HG02678 (cell line): ENCODE measurements around the gene SHC3.

ENCODE experiments used
- ATAC-seq: cut with Tn5 transposase; IDR thresholded peaks from one replicate; pipeline ENCODE4 v1.9.1; 2021; ENCODE audit warnings: mild to moderate bottlenecking, moderate library complexity; ENCODE audit not compliant: unreplicated experiment

The SHC3 gene

DNA sequence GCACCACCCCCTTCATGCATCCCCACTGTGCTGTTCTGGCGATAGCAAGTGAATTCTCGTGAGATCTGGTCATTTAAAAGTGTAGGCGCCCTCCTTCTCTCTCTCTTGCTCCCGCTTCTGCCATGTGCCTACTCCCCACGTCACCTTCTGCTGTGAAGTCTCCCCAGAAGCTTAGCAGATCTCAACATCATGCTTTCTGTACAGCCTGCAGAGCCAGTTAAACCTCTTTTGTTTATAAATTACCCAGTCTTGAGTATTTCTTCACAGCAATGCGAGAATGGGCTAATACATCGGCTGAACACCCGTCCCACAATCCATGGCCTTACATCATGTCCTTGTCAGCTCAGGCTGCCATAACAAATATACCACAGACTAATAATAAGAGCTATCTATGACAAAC, 17.4 kb downstream of the SHC3 start:
- ATAC-seq, result no peak

DNA sequence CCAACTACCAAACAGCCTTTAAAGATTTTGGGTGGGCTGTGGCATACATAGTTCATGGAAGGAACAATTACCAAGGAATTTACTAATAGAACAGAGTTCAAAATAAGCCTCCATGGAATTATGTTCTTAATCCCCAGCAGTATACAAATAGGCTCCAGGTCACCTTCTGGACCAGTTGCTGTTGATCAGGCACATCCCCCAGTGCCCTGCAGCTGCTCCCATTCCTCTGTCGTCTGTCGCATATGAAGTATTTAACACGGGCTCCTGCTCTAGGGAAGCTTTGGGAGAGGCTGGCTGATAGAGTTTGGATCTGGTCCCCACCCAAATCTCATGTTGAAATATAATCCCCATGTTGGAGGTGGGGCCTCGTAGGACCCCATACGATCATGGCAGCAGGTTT, 17.8 kb downstream of the SHC3 start:
- ATAC-seq, result no peak

DNA sequence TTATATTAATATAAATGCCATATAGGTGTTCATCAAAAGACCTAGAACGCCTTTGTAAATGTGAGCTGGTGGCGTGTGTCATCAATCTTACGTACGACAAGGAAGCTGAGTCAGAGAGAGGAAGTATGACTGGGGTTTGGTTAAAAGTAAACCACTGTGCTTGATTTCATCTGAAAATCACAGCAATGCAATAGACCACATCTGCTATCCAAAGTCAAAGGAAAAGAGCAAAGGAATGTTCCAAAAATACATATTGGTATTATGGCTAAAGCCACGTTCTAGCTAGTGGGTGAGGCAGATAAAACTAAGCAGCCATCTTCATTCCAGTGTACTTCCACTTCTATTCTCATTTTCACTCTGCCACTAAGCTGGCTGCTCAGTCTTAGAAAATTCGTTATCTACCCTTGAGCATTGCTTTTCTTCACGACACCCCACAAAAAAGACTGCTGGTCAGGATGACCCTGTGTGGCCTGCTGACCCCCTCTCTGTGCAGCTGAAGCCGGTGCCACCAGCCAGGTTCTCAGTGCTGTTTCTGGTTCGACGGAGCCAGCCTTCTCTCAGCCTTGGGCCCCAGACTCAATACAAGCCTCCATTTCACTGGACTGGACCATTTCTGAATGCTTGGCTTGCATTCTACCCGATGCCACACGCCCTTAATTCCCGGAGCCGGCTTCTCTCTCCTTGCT, 23.8 kb downstream of the SHC3 start:
- ATAC-seq, result no peak

DNA sequence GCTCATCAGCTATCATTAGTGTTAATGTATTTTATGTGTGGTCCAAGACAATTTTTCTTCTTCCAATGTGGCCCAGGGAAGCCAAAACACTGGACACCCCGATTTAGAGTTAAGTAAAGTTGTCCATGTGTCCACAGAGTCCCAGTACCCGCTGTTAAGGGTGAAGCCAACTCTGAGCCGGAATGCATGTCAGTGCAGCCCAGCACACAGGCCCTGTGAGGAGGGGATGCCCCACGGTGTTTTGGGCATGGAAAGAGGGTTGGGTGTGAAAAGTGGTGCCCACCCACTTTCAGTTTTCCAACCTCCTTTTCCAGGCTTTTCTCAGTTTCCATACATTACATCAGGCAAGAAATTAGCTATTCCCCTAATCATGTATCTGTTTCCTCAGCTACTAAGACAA, 24.4 kb downstream of the SHC3 start:
- no peak for ATAC-seq

DNA sequence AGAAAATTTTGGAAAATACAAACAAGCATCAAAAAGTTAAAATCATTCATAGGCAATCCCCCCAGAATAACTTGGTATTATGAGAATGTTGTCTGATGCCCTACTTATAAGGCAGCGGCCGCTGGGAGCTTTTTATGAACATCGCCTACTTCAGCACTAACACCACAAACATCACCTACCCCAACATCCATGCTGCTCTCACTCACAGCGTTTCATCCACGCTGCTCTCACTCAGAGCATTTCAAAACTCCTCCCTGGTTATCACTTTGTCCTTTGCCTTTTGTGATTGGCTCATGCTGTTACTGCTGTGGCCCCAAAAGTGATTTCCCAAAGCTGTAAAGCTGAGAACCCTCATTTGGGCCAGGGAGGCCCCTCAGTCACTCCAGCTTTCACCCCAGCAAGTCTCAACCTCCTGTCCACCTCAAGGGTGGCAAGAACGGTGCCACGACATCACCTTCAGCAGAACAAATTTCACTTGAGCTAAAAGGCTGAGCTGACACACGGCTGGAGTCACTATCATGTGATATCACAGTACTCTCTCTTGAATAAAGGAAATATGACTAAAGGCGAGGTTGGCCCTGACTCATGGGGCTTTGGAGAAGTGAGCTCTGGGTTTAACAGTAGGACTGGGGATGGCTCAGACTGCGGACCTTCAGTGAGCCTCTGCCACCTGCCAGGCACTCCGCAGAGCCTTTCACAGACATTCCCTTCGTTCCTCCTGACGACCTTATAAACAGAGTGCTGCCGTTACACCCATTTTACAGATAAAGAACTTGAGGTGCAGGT, 25.2 kb downstream of the SHC3 start:
- ATAC-seq, result no peak

DNA sequence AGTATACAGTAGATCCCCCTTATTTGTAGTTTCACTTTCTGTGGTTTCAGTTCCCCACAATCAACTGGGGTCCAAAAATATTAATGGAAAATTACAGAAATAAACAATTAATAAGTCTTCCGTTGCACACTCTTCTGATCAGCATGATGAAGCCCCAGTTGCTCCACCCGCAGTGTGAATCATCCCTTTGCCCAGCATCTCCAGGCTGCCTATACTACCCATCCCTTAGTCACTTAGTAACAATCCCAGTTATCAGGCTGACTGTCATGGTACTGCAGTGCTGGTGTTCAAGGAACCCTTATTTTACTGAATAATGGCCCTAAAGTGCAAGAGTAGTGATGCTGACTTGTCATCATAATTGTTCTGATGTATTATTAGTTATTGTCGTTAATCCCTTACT, 28.9 kb downstream of the SHC3 start:
- ATAC-seq, result no peak

DNA sequence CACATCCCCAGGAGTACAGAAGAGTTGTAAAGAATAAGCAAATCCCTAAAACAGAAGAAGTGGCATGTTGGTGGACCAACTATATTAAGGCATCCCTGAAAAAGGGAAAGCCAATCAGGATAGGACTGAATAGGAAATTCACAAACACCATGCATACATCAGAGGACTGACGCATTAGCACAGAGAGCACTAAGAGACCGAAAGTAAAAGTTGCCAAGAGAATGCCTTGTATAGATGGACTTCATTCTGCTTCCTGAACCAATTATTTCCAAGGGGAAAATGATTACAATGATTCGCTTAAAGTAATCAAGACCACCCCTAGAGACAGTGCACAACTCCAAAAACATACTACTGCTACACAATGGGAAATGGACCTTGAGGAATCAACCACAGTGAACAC, 33.5 kb downstream of the SHC3 start:
- ATAC-seq, result no peak

DNA sequence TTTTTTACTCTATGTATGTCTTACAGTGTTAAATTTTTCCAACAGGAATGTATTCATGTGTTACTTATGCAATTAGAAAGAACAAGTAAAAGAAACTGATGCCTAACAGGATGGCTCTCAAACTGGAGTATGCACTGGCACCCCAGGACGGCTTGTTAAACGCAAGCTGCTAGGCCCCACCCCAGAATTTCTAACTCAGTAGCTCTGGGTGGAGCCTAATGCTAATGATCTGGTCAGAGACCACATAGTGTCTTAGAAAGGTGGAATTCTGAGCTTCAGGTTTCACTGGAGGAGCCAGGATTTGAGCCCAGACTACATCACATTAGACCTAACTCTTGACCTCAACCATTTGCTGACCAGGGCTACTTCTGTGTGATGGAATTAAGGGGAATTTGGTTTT, 34.4 kb downstream of the SHC3 start:
- ATAC-seq, result no peak

DNA sequence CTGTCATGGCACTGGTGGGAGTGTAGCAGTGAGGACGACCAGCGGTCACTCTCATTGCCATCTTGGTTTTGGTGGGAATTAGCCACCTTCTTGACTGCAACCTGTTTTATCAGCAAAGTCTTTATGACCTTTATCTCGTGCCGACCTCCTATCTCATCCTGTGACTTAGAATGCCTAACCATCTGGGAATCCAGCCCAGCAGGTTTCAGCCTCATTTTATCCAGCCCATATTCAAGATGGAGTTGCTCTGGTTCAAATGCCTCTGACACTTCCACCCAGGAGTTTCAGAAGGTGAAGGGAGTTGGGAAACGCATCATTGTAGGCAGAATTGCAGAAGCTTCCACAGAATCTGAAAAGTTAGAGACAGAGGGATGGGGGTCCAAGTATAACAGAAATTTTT, 35.4 kb downstream of the SHC3 start:
- ATAC-seq, result no peak

DNA sequence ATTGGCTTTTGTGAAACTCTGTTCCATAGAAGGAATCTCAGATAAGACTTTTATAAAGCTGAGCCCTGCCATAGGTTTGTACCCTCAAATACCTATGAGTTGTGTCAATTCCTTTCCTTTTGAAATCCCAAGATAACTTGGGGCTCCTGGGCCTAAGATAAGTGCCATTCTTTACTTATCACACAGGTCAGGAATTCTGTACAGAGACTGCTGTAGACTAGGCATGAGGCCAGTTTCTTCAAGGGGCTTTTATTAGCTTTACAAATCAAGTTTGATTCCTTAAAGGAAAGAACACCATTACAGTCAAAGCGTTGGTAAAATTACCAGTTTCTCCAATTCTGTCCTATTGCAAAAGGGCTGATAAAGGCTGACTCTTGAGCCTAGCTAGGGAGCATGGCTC, 39.2 kb downstream of the SHC3 start:
- ATAC-seq, result no peak

DNA sequence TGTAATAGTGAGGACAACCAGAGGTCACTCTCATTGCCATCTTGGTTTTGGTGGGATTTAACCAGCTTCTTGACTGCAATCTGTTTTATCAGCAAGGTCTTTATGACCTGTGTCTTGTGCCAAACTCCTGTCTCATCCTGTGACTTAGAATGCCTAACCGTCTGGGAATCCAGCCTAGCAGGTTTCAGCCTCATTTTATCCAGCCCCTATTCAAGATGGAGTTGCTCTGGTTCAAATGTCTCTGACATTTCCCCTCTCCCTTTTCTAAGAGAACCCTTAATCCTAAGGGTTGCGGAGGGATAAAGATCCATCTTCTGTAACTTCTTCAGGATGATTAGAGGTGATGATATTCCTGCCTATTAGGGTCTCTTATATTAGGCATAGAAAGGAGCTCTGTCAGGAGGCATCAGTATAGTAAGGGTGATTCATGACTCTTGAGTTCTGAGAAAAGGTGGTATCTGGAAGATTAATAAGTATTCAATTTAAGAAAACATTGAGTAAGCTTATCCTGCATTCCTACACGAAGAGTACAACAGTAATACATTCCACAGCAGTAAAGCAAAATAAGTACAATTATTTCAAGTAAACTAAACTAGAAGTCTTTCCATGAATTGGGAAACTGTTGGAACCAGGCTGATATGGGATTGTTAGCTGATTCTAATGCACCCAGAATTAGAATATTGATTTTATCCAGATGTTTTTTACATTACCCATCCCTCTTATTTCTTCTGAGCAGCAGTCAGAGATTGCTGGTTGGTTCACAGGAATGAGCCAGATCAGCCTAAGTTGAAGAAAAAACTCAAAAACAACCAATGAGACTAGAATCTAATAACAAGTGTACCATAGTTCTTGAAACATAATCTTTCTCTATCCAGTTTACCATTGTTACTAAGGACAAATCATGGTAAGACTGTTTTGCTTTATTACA, 39.9 kb downstream of the SHC3 start:
- ATAC-seq, result no peak

DNA sequence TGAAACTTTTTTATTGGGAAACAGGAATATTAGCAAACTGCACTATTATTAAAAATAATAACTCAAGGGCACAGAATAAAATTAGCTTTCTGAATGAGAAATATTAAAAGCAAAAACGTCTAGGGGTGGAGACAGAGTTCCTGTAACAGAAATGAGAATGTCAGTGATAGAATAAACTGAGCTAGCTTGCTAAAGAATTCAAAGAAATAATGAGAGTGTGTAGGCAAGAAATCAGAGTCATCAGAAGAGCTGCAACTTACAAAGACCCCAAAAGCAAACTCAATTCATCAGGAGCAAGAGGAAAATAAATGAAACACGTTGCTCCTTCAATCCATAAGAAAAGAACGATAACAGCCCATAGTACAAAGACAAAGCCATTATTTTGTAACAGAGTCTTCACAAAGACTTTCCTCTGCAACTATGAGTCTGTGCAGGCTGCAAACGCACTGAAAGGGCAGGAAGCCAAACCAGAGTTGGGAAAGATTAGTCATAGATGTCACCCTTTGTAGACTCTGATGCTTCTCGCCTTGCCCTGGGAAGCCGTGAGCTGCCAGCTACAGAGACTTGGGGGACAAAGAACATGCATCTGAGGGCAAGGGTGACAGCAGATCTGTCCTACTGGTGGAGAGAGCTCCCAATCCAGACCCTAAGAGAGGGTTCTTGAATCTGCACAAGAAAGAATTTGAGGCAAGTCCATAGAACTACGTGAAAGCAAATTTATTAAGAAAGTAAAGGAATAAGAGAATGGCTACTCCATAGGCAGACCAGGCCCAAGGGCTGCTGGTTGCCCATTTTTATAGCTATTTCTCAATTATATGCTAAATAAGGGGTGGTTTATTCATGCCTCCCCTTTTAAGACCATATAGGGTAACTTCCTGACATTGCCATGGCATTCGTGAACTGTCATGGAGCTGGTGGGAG, 40.8 kb downstream of the SHC3 start:
- no peak for ATAC-seq

DNA sequence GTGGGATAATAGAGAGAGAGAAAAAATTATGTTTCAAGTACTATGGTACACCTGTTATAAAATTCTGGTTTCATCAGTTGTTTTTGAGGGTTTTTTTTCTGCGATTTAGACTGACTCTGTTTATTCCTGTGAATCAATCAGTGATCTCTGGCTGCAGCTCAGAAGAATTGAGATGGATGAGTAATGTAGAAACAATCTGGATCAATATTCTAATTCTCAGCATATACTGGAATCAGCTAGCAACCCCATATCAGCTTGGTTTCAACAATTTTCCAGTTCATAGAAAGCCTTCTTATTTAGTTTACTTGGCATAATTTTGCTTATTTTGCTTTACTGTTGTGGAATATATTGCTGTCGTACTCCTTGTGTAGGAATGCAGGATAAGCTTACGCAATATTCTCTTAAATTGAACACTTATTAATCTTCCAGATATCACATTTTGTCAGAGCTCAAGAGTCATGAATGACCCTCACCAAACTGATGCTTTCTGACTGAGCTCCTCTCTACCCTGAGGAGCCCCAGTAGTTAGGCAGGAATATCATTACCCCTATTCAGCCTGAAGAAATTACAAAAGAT, 42.9 kb downstream of the SHC3 start:
- no peak for ATAC-seq

DNA sequence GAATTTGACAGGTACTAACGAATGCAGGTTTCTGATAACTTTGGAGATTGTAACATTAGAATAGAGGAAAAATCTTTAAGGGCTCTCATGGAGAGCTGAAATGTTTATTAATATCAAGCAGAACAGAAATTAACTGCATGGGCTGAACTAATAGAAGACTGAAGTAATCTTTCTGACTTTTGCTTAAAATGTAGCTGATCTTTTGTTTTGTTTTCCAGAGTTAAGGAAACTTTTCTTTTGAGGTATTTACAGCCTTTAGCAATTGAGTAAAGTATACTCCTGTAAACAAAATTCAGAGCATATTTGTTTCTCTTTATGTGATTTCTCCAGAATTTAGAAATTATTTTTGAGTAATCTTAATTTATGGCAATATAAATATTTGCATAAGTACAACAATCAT, 43.9 kb downstream of the SHC3 start:
- no peak for ATAC-seq

DNA sequence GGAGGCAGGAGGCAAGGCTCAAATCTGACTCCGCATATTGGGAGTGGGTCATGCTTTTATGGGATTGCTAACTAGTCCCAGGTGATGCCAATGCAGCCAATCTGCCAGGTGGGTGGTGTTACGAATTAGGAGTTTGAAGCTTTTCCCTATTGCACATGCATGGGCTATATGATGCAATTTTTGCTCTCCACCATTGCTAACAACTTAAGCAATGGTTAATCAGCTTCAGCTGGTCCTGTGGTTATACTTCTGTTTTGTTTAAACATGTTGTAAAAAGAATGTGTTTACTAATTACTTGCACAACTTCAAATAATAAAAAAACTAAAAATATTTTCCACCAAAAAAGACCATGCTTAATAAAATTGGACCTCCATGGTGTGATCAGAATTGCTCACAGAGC, 55.7 kb downstream of the SHC3 start:
- ATAC-seq, result no peak

DNA sequence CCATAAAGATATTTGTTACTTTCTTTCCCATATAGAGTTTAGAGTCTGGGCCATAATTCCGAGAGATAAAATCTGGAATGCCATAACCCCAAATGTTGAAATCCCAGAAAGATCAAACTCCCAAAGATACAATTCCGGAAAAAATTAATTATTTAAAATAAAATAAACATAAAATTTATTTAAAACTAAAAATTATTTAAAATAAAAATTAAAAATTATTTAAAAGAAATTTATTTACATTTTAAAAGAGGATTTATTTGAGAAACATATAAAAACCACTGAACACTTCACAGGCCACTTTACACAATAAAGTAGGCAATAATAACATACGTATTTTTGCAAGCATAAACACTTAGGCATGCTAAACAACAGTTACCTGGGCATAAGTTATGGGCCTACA, 57.9 kb downstream of the SHC3 start:
- ATAC-seq, result no peak

DNA sequence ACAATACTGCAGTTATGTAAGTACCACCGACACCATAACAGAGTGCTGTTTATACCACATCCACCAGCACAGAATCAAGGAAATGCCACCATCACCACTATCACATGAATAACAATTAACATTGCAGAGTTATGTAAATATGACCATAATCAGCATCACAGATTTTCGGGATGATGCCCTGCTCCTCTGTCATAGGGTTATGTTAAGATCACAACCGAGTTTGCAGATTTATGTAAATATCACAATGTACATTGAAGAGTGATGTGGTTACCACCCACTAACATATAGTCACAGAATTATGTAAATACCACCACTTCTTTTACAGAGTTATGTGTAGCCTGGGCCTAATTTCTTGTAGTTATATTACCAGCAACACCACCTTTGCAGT, 61.8 kb downstream of the SHC3 start:
- ATAC-seq, result no peak

DNA sequence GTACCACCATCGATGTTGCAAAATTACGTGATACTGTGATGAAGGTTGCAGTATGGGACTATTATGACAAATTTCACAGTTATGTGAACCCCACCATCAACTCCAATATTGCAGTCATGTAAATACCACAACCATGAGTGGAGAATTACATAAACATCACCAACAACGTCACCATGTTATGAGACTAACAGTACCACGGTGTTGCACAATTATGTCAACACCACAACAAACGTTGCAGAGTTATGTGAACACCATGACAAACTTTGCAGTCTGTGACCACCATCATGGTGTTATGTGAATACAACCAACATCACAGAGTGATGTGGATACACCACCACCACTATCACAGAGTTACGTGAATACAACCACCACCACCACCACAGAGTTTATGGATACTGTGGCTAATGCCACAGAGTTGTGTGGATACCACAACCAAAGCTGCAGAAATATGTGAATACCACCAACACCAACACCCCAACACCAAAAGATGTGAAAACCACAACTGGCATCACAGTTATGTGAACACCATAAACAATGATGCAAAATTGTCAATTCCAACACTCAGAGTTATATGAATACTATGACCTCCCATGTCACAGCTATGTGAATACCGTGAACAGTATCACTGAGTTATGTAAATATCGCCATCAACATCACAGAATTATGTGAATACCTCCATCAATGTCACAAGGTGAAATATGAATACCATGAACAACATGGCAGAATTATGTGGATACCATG, 62.4 kb downstream of the SHC3 start:
- ATAC-seq, result no peak

DNA sequence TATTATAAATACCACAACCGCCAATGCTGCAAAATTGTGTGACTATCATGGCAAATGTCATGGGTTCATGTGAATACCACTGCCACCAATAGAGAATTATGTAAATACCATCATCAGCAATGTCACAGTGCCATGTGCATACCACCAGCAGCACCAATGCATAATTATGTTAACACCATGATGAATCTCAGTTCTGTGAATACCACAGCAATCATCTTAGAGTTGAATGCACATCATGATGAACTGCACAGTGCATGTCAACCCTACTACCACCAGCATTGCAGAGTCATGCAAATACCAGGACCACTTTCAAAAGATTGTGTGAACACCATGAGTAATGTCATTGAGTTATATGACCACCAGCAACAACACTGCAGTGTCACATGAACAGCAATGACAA, 63.2 kb downstream of the SHC3 start:
- no peak for ATAC-seq

DNA sequence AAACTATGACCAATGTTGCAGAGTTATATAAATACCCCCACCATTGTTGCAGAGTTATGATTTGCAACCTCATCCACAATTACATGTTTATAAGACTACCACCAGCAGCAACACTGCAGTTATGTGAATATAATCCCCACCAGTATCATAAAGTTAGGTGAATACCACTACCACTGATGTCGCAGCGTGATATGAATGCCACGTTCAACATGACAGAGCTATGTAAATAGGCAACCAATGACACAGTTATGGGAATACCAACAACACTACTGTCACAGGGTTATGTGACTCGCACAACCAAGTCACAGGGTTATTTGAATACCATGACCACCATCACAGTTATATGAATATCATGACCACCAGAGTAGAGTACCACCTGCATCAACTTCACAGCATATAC, 63.9 kb downstream of the SHC3 start:
- ATAC-seq, result no peak
